Measurements from ENCODE around the gene CHRND. TPM values are rescaled to one million over a fixed set of nuclear protein-coding genes. Genes with fewer than 3 reads are reported as not detected.
A peak's percentile ranks its signal among the peaks of the same experiment; 100 is the strongest.

Gene CHRND
- total and polyA plus RNA-seq, 8 donors, result 0.07 to 0.22 (median 0.12) TPM; not detected in 5

DNA sequence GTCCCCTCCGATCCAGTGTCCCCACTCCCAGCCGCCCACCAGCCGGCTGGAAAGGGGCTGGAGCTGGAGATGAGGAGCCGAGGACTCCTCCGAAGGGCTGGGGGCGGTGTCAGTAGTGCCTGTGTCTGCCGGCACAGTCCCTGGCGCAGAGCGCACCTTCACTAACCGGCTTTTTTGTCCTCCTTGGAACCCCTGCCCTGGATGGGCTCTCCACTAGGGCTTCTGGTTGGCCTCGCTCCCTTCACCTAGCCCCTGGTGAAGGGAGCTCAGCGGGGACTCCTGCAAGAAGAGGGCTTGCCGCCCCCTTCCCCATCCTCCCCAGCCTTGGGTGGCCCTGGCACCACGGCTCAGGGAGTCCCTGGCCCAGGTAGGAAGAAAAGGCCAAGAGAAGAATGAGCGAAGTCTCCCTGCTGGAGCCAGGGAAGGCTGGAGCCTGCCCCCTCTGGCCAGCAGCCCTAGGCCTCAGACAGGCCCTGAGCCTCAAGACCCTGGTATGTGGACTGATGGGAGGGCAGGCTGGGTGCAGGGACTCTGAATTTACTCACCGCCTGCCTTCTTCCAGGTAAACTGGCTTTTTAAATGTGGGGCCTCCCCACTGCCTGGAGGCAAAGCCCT lies 37.8 kb upstream of the CHRND start:
- intact Hi-C loops (cut with DNase I), result no loop called here
- peak in 2 of 6 donors; percentile 49 to 53 for DNase-seq
- FAIRE-seq, result no peak

DNA sequence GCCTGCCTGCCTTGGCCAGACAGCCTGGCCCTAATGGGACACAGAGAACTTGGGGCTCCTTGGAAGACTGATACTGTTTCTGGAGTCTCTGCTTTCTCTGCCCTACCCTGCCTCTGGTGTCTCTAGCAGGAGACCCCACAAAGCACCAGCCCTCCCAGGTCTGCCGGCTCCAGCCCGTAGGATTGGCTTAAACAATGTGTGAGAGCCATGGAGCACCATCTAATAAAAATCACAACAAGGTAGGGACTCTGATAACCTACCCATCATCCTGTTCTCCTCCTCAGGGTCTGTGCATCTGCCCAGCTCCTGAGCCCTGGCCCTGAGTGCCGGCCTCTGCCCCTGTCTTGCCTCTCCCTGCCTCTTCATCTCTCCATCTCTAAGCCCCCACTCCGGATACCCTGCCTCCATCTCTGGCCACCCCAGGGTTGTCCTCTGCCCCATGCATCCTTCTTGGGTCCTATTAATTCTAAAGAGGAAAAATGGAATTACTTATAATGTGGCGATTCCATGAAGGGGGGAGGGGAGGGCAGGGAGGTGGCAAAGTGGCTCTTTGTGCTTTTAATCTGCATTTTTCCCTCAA lies 37.1 kb upstream of the CHRND start:
- ATAC-seq (no peak), DNase-seq (peak in 2 of 6 donors; percentile 10 to 29), FAIRE-seq (no peak)
- Histone ChIP-seq H3K27ac (no peak overlapping the region), H3K4me1 (no peaks in the 10 kb centered on the region), H3K27me3 (peaks cover 0 to 7% (median 3%) of the 10 kb centered on the region in 4 donors), H3K9me3 (no peaks in the 10 kb centered on the region), H3K4me3 (no peak overlapping the region), H3K36me3 (no peaks in the 10 kb centered on the region)
- 80 to 89% methylated on average over 5 of the region's 5 CpGs for WGBS, 2 donors
- intact Hi-C loops (cut with DNase I), result no loop called here
- TF ChIP-seq, protein P1, sequence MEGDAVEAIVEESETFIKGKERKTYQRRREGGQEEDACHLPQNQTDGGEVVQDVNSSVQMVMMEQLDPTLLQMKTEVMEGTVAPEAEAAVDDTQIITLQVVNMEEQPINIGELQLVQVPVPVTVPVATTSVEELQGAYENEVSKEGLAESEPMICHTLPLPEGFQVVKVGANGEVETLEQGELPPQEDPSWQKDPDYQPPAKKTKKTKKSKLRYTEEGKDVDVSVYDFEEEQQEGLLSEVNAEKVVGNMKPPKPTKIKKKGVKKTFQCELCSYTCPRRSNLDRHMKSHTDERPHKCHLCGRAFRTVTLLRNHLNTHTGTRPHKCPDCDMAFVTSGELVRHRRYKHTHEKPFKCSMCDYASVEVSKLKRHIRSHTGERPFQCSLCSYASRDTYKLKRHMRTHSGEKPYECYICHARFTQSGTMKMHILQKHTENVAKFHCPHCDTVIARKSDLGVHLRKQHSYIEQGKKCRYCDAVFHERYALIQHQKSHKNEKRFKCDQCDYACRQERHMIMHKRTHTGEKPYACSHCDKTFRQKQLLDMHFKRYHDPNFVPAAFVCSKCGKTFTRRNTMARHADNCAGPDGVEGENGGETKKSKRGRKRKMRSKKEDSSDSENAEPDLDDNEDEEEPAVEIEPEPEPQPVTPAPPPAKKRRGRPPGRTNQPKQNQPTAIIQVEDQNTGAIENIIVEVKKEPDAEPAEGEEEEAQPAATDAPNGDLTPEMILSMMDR (IDR thresholded peaks at IDR 0.05), result no peak

More for the DNA sequence above, 37.8 kb upstream of the CHRND start:
- Histone ChIP-seq H3K27ac (no peak overlapping the region), H3K4me1 (no peaks in the 10 kb centered on the region), H3K9me3 (no peaks in the 10 kb centered on the region), H3K27me3 (peaks cover 0 to 7% (median 3%) of the 10 kb centered on the region in 4 donors), H3K4me3 (no peak overlapping the region), H3K36me3 (no peaks in the 10 kb centered on the region)
- no peak for ATAC-seq
- TF ChIP-seq, protein P1 (IDR thresholded peaks at IDR 0.05), result no peak
- 49 to 57% methylated on average over 16 of the region's 16 CpGs for WGBS, 2 donors

DNA sequence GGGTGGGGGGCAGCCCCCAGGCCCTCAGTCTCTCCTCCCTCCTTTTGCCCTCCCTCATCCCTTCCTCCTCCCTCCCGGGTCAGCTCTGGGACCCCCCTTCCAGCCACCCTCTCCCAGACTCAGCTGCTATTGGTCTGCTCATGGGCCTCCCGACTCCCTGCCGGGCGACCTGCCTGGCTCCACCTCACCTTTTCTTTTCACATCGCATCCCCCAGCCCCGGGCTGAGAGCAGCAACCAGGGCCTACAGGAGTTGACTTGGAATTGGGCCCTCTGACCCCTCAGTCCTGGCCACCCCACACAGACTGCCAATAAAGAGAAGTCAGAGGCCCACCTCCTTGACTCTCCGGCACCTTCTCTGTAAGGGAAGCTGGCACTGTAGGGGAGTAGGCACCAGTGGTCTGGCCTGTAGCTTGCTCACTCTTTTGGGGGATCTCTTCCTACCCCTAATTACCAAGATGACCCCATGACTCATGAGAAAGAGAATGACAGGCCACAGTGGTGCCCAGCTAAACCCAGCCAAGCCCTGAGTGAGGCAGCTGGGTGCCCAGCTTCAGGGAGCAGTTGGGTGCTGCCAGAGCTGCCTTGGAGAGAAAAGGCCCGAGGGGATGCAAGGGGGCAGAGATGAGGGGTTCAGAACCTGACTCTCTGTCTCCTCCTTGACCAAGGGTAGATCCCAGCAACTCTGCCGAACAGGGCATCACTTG lies 36.3 kb upstream of the CHRND start:
- WGBS, 2 donors, result 68 to 77% methylated on average over 9 of the region's 9 CpGs
- TF ChIP-seq, protein P1 (IDR thresholded peaks at IDR 0.05), result no peak
- ATAC-seq (no peak), DNase-seq (peak in 2 of 6 donors; percentile 6 to 50), FAIRE-seq (no peak)
- Histone ChIP-seq H3K27me3 (peaks cover 0 to 7% (median 3%) of the 10 kb centered on the region in 4 donors), H3K36me3 (no peaks in the 10 kb centered on the region), H3K27ac (no peak overlapping the region), H3K4me3 (no peak overlapping the region), H3K9me3 (no peaks in the 10 kb centered on the region), H3K4me1 (no peaks in the 10 kb centered on the region)
- intact Hi-C loops (cut with DNase I), result no loop called here

- Histone ChIP-seq H3K27ac (no peak overlapping the region), H3K9me3 (no peaks in the 10 kb centered on the region), H3K27me3 (peaks cover 0 to 7% (median 2%) of the 10 kb centered on the region in 4 donors), H3K4me3 (no peak overlapping the region), H3K36me3 (no peaks in the 10 kb centered on the region), H3K4me1 (no peaks in the 10 kb centered on the region)
- DNase-seq (peak in 2 of 6 donors; percentile 21 to 54), ATAC-seq (no peak), FAIRE-seq (no peak)
- WGBS, 2 donors, result 82 to 89% methylated on average over 30 of the region's 30 CpGs
- TF ChIP-seq, protein P1 (IDR thresholded peaks at IDR 0.05), result no peak
- intact Hi-C loops (cut with DNase I), result no loop called here
Measured at GRCh38 chr2:232490221-232491138, 35.5 kb upstream of the CHRND start.

All from pancreas (tissue), 10 donors.